SW480 (cell line): ENCODE measurements around the gene ACE.
"Not testable (repeated sequence)": the region's sequence is repeated elsewhere in the genome, so short reads cannot be mapped to it uniquely, and the experiment has no call there.

Experiments used
- DNase-seq: peaks from one replicate; pipeline ENCODE4 v3.0.0-alpha.2; 2016; ENCODE audit warnings: low spot score

The ACE gene

GRCh38 chr17:63444457-63444856 is 32.4 kb upstream of the ACE start:
- no peak for DNase-seq

GRCh38 chr17:63445065-63445464 is 31.8 kb upstream of the ACE start:
- no peak for DNase-seq

- peak; percentile 61 for DNase-seq
These were observed 31.3 kb upstream of the ACE start for GRCh38 chr17:63445571-63445953.

GRCh38 chr17:63445954-63446752 is 30.7 kb upstream of the ACE start, which contains the start of gene CYB561:
CYB561 (minus strand) TSS chr17:63446306; CDS start chr17:63437547, 8,759 bp downstream.
- peak; percentile 81 for DNase-seq

GRCh38 chr17:63446753-63447470 is 29.9 kb upstream of the ACE start:
- DNase-seq: peak; percentile 82

GRCh38 chr17:63447471-63448009 is 29.3 kb upstream of the ACE start:
- no peak for DNase-seq

GRCh38 chr17:63448655-63449054 is 28.2 kb upstream of the ACE start:
- DNase-seq: no peak

- peak; percentile 22 for DNase-seq
These were observed 26.3 kb upstream of the ACE start for GRCh38 chr17:63450551-63450950.

GRCh38 chr17:63451150-63451549 is 25.7 kb upstream of the ACE start:
- DNase-seq: no peak

GRCh38 chr17:63452046-63452961 is 24.6 kb upstream of the ACE start:
- no peak for DNase-seq

GRCh38 chr17:63452962-63453551 is 23.8 kb upstream of the ACE start:
- no peak for DNase-seq

GRCh38 chr17:63454357-63454756 is 22.5 kb upstream of the ACE start:
- not testable (repeated sequence) for DNase-seq

- DNase-seq: no peak
These were observed 21.9 kb upstream of the ACE start for GRCh38 chr17:63454915-63455314.

- no peak for DNase-seq
These were observed 21.4 kb upstream of the ACE start for GRCh38 chr17:63455417-63455816.

GRCh38 chr17:63458478-63458877 is 18.4 kb upstream of the ACE start:
- DNase-seq: no peak

GRCh38 chr17:63460018-63460417 is 16.8 kb upstream of the ACE start:
- DNase-seq: no peak

GRCh38 chr17:63463771-63464170 is 13.1 kb upstream of the ACE start:
- no peak for DNase-seq

GRCh38 chr17:63464691-63465236 is 12.1 kb upstream of the ACE start:
- DNase-seq: no peak

GRCh38 chr17:63468099-63468498 is 8.8 kb upstream of the ACE start:
- DNase-seq: not testable (repeated sequence)

GRCh38 chr17:63474174-63474573 is 2.7 kb upstream of the ACE start:
- peak; percentile 29 for DNase-seq
